ENCODE data around the gene RHOU. TPM values are rescaled to one million over a fixed set of nuclear protein-coding genes. Genes with fewer than 3 reads are reported as not detected.

RHOU gene
- total RNA-seq, 1 experiment from 2014 or later, result 6.5 TPM

- intact Hi-C loops (cut with micrococcal nuclease; ENCODE audit: unreplicated experiment), result no loop called here
- H3K9me3 Mint-ChIP-seq (ENCODE audit: low read depth, unreplicated experiment), result peaks cover 7% of the 10 kb centered on the region
- H3K4me3 Mint-ChIP-seq (ENCODE audit: low read depth, unreplicated experiment), result no peak overlapping the region
- H3K27ac Mint-ChIP-seq (ENCODE audit: unreplicated experiment), result no peak overlapping the region
- H3K27me3 Mint-ChIP-seq (ENCODE audit: unreplicated experiment), result peaks cover 11% of the 10 kb centered on the region
- CTCF ChIA-PET, result interaction anchor here (0.6 kb wide), 1 partner anchor 44 kb away, joined by 3 read pairs; no protein-coding TSS in a partner anchor
- H3K4me1 Mint-ChIP-seq (ENCODE audit: low read depth, unreplicated experiment), result no peaks in the 10 kb centered on the region
- BruUV-seq (replicated peaks), result no TSS peak
- TF ChIP-seq CTCF (IDR thresholded peaks at IDR 0.05; ENCODE audit: unreplicated experiment), result no peak
- DNase-seq, result no peak
- H3K36me3 Mint-ChIP-seq (ENCODE audit: insufficient read depth, unreplicated experiment), result no peaks in the 10 kb centered on the region
Measured at GRCh38 chr1:228783418-228784040, 48.2 kb downstream of the RHOU start.

- H3K4me3 Mint-ChIP-seq (ENCODE audit: low read depth, unreplicated experiment), result no peak overlapping the region
- CTCF ChIA-PET, result no interaction called here
- no peak for DNase-seq
Measured at GRCh38 chr1:228784181-228784580, 48.9 kb downstream of the RHOU start.

GRCh38 chr1:228785366-228786330 lies 50.4 kb downstream of the RHOU start:
- intact Hi-C loops (cut with micrococcal nuclease; ENCODE audit: unreplicated experiment), result no loop called here
- H3K27ac Mint-ChIP-seq (ENCODE audit: unreplicated experiment), result no peak overlapping the region
- H3K27me3 Mint-ChIP-seq (ENCODE audit: unreplicated experiment), result peaks cover 13% of the 10 kb centered on the region
- CTCF ChIA-PET, result no interaction called here
- BruUV-seq (replicated peaks), result no TSS peak
- no peak overlapping the region for H3K4me3 Mint-ChIP-seq (ENCODE audit: low read depth, unreplicated experiment)
- H3K36me3 Mint-ChIP-seq (ENCODE audit: insufficient read depth, unreplicated experiment), result no peaks in the 10 kb centered on the region
- H3K9me3 Mint-ChIP-seq (ENCODE audit: low read depth, unreplicated experiment), result peaks cover 7% of the 10 kb centered on the region
- TF ChIP-seq CTCF (IDR thresholded peaks at IDR 0.05; ENCODE audit: unreplicated experiment), result no peak
- DNase-seq, result no peak
- no peaks in the 10 kb centered on the region for H3K4me1 Mint-ChIP-seq (ENCODE audit: low read depth, unreplicated experiment)

More at GRCh38 chr1:228784181-228784580, 48.9 kb downstream of the RHOU start:
- intact Hi-C loops (cut with micrococcal nuclease; ENCODE audit: unreplicated experiment), result no loop called here
- H3K4me1 Mint-ChIP-seq (ENCODE audit: low read depth, unreplicated experiment), result no peaks in the 10 kb centered on the region
- no peak for TF ChIP-seq CTCF (IDR thresholded peaks at IDR 0.05; ENCODE audit: unreplicated experiment)
- BruUV-seq (replicated peaks), result no TSS peak
- H3K9me3 Mint-ChIP-seq (ENCODE audit: low read depth, unreplicated experiment), result peaks cover 7% of the 10 kb centered on the region
- peaks cover 13% of the 10 kb centered on the region for H3K27me3 Mint-ChIP-seq (ENCODE audit: unreplicated experiment)
- H3K36me3 Mint-ChIP-seq (ENCODE audit: insufficient read depth, unreplicated experiment), result no peaks in the 10 kb centered on the region
- no peak overlapping the region for H3K27ac Mint-ChIP-seq (ENCODE audit: unreplicated experiment)

- no peak for DNase-seq
- peaks cover 13% of the 10 kb centered on the region for H3K27me3 Mint-ChIP-seq (ENCODE audit: unreplicated experiment)
- no peak overlapping the region for H3K4me3 Mint-ChIP-seq (ENCODE audit: low read depth, unreplicated experiment)
- H3K9me3 Mint-ChIP-seq (ENCODE audit: low read depth, unreplicated experiment), result peaks cover 7% of the 10 kb centered on the region
- no peaks in the 10 kb centered on the region for H3K4me1 Mint-ChIP-seq (ENCODE audit: low read depth, unreplicated experiment)
- no peak for TF ChIP-seq CTCF (IDR thresholded peaks at IDR 0.05; ENCODE audit: unreplicated experiment)
- H3K36me3 Mint-ChIP-seq (ENCODE audit: insufficient read depth, unreplicated experiment), result no peaks in the 10 kb centered on the region
- CTCF ChIA-PET, result no interaction called here
- BruUV-seq (replicated peaks), result no TSS peak
- no peak overlapping the region for H3K27ac Mint-ChIP-seq (ENCODE audit: unreplicated experiment)
- intact Hi-C loops (cut with micrococcal nuclease; ENCODE audit: unreplicated experiment), result no loop called here
Measured at GRCh38 chr1:228786361-228787129, 51.3 kb downstream of the RHOU start.

Data from Calu3 (cell line).